OCI-LY7 (cell line): ENCODE results near the gene IP6K3. TPM values are rescaled to one million over a fixed set of nuclear protein-coding genes. Genes with fewer than 3 reads are reported as not detected.

Source experiments
- BruUV-seq: library from RNA; stranded (reverse); fragments of 400-500 nt; replicated peaks from 2 replicates; lab custom pipeline; 2021; lab: Mats Ljungman, UMichigan
- CTCF ChIA-PET: fragments of 300-600 bp; sonication (Branson Sonifier 250); formaldehyde crosslinking; loops from one replicate; lab custom pipeline; 2022; ENCODE audit warnings: antibody characterized with exemption; ENCODE audit not compliant: unreplicated experiment; lab: Charles Lee
- POLR2A ChIA-PET: fragments of 300-600 bp; sonication (Branson Sonifier 250); formaldehyde crosslinking; loops from one replicate; lab custom pipeline; 2022; ENCODE audit warnings: antibody characterized with exemption; lab: Charles Lee
- DNase-seq: peaks from one replicate; pipeline ENCODE4 v3.0.0-alpha.2; 2015; ENCODE audit warnings: low spot score
- H2AFZ ChIP-seq: fragments of 200-600 bp; sonication (generic), shearing (Covaris generic); 2 replicates; pipeline ENCODE4 v1.6.1; 2014; ENCODE audit warnings: mild to moderate bottlenecking, antibody characterized with exemption, low read length, moderate library complexity
- H3K27ac ChIP-seq: fragments of 200-600 bp; sonication (generic); 2 replicates; pipeline ENCODE4 v1.5.1; 2014; ENCODE audit warnings: mixed run types, low read depth, mild to moderate bottlenecking, moderate library complexity, low read length, inconsistent platforms; ENCODE audit not compliant: poor library complexity, severe bottlenecking
- H3K36me3 ChIP-seq: fragments of 200-600 bp; sonication (generic); 2 replicates; pipeline ENCODE4 v1.6.1; 2014; ENCODE audit warnings: mild to moderate bottlenecking, antibody characterized with exemption, low read length, moderate library complexity, mixed read lengths; ENCODE audit not compliant: insufficient read depth
- H3K4me1 ChIP-seq: fragments of 200-600 bp; sonication (generic); 2 replicates; pipeline ENCODE4 v1.5.1; 2014; ENCODE audit warnings: mild to moderate bottlenecking, low read length; ENCODE audit not compliant: insufficient read depth, poor library complexity, severe bottlenecking
- H3K4me2 ChIP-seq: fragments of 200-600 bp; sonication (generic); 2 replicates; pipeline ENCODE4 v1.6.1; 2014; ENCODE audit warnings: mild to moderate bottlenecking, low read length
- H3K4me3 ChIP-seq: fragments of 200-600 bp; sonication (generic); 2 replicates; pipeline ENCODE4 v1.5.1; 2014; ENCODE audit warnings: mild to moderate bottlenecking, low read depth, low read length; ENCODE audit not compliant: poor library complexity, severe bottlenecking
- H3K79me2 ChIP-seq: fragments of 200-600 bp; sonication (generic); 2 replicates; pipeline ENCODE4 v1.6.1; 2016; ENCODE audit warnings: low read depth, mild to moderate bottlenecking, low read length, moderate library complexity, mixed read lengths; ENCODE audit not compliant: insufficient read depth
- H3K9me2 ChIP-seq: fragments of 200-600 bp; sonication (generic); 2 replicates; pipeline ENCODE4 v1.6.1; 2016; ENCODE audit warnings: mild to moderate bottlenecking, low read length, mixed read lengths; ENCODE audit not compliant: insufficient read depth
- H3K9me3 ChIP-seq: fragments of 200-600 bp; sonication (generic); 2 replicates; pipeline ENCODE4 v1.6.1; 2014; ENCODE audit warnings: mild to moderate bottlenecking, mixed run types, low read length, mixed read lengths
- H4K20me1 ChIP-seq: fragments of 200-600 bp; sonication (generic); 2 replicates; pipeline ENCODE4 v1.6.1; 2014; ENCODE audit warnings: mild to moderate bottlenecking, antibody characterized with exemption, low read length, moderate library complexity, mixed read lengths; ENCODE audit not compliant: insufficient read depth
- EZH2phosphoT487 ChIP-seq: fragments of 200-600 bp; sonication (generic); IDR thresholded peaks from 2 replicates; pipeline ENCODE4 v1.6.1; 2018; ENCODE audit warnings: low read depth, borderline replicate concordance, mild to moderate bottlenecking, mixed run types, antibody characterized with exemption, low read length, moderate library complexity, mixed read lengths
- intact Hi-C: fragments of 100-400 bp; cut with micrococcal nuclease; formaldehyde crosslinking; loops from one replicate; pipeline ENCODE4 v1.10.0; 2022; ENCODE audit not compliant: unreplicated experiment
- total RNA-seq, 2 experiments: library from RNA; depleted of rRNA in 1 of 2; stranded (reverse); fragments of >200 nt in 1 of 2; shearing (Covaris generic) in 1 of 2; gene quantifications; 2 replicates each; pipeline ENCODE4 v1.2.3, GENCODE V29; 2014 to 2022
- TF ChIP-seq, protein P1 (sequence below): fragments of 200-600 bp; sonication (generic); conservative IDR thresholded peaks from 2 replicates; pipeline ENCODE4 v1.5.1; 2014; ENCODE audit warnings: mild to moderate bottlenecking, antibody characterized with exemption, low read length, moderate library complexity, mixed read lengths

Gene IP6K3
- total RNA-seq, 2 experiments from 2014 or later = not detected

DNA sequence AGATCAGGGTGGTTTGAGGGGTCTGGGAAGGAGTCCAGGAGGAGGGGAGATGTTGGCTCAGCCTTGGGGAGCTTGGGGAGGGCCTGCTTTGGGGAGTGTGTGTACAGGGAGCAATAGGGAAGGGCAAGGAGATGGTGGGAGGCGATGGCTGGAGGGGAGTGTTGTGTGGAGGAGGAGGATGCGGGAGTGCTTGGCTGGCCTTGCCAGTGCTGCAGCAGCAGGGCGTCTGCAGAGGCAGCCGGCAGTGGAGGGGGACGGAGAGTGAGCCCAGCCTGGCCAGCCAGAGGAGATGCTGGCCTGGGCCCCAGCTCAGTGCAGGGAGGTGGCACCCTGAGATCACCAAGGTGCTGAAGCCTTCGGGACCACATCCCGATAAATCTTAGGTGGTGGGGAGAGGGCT is 3.9 kb downstream of the IP6K3 start:
- no peak overlapping the region for H3K4me3 ChIP-seq
- no peak overlapping the region for H2AFZ ChIP-seq
- DNase-seq = no peak
- no peak for TF ChIP-seq EZH2phosphoT487
- TF ChIP-seq, protein P1, sequence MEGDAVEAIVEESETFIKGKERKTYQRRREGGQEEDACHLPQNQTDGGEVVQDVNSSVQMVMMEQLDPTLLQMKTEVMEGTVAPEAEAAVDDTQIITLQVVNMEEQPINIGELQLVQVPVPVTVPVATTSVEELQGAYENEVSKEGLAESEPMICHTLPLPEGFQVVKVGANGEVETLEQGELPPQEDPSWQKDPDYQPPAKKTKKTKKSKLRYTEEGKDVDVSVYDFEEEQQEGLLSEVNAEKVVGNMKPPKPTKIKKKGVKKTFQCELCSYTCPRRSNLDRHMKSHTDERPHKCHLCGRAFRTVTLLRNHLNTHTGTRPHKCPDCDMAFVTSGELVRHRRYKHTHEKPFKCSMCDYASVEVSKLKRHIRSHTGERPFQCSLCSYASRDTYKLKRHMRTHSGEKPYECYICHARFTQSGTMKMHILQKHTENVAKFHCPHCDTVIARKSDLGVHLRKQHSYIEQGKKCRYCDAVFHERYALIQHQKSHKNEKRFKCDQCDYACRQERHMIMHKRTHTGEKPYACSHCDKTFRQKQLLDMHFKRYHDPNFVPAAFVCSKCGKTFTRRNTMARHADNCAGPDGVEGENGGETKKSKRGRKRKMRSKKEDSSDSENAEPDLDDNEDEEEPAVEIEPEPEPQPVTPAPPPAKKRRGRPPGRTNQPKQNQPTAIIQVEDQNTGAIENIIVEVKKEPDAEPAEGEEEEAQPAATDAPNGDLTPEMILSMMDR = no peak
- H3K27ac ChIP-seq = no peak overlapping the region
- no peak overlapping the region for H3K4me2 ChIP-seq
- intact Hi-C loops = loop anchor here (2.0 to 10.0 kb wide), 2 partner anchors 70 to 412 kb away; no protein-coding TSS in a partner anchor
- H3K9me3 ChIP-seq = no peaks in the 10 kb centered on the region
- CTCF ChIA-PET = no interaction called here
- POLR2A ChIA-PET = no interaction called here
- H3K4me1 ChIP-seq = no peaks in the 10 kb centered on the region
- BruUV-seq = no TSS peak
- H3K79me2 ChIP-seq = no peaks in the 10 kb centered on the region
- H4K20me1 ChIP-seq = no peaks in the 10 kb centered on the region
- H3K36me3 ChIP-seq = no peaks in the 10 kb centered on the region
- no peaks in the 10 kb centered on the region for H3K9me2 ChIP-seq

DNA sequence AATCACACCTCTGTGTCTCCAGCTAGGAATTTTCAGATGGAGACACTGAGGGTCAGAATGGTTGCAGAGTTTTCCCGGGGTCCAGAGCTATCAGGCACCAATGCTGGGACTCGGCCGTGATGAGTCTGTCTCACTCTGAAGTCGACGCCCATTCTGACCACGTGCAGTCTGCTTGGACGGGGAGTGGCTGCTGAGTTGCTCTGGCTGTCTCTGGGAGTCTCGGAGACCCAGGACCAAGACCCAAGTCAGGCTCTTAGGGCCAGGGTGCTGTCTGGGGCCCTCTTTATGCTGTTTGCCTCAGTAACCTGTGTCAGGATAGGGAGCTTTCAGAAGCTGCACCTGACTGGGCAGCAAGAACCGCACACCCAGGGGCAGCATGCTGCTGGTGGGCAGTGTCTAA is 4.6 kb downstream of the IP6K3 start:
- CTCF ChIA-PET = interaction anchor here (0.6 kb wide), 1 partner anchor 31 kb away, joined by 3 read pairs; the partner anchor contains the start of gene UQCC2
- no peak for TF ChIP-seq EZH2phosphoT487
- TF ChIP-seq, protein P1 = no peak
- intact Hi-C loops = loop anchor here (2.0 to 10.0 kb wide), 2 partner anchors 71 to 413 kb away; no protein-coding TSS in a partner anchor
- Histone ChIP-seq H3K27ac (no peak overlapping the region), H4K20me1 (no peaks in the 10 kb centered on the region), H3K4me1 (no peaks in the 10 kb centered on the region), H3K4me2 (no peak overlapping the region), H3K9me3 (no peaks in the 10 kb centered on the region), H3K79me2 (no peaks in the 10 kb centered on the region), H3K9me2 (no peaks in the 10 kb centered on the region), H3K36me3 (no peaks in the 10 kb centered on the region), H3K4me3 (no peak overlapping the region), H2AFZ (no peak overlapping the region)
- POLR2A ChIA-PET = no interaction called here
- no TSS peak for BruUV-seq
- DNase-seq = no peak

DNA sequence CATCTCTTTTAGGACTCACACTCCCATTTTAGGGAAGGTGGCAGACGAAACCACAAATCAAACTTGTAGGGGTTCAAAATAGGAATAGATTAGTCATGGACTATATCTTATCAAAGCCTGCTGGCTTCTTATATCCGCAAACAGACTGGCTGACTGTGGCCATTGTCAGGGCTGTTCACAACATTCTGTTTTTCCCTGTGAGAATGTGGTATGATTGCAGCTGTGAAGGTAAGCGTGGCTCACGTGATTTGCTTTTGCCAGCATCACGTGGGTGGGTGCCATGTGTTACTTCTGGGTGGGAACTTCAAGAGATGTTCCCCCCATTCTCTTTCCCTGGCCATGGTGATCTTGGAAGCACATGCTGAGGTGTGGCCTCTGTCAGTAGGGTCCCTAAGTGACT is 5.9 kb downstream of the IP6K3 start:
- H4K20me1 ChIP-seq = no peaks in the 10 kb centered on the region
- no peak for DNase-seq
- H3K79me2 ChIP-seq = no peaks in the 10 kb centered on the region
- ChIA-PET CTCF (interaction anchor here (0.6 kb wide), 1 partner anchor 291 kb away, joined by 3 read pairs; no protein-coding TSS in a partner anchor), POLR2A (no interaction called here)
- H3K36me3 ChIP-seq = no peaks in the 10 kb centered on the region
- no peak overlapping the region for H3K4me3 ChIP-seq
- H3K4me1 ChIP-seq = no peaks in the 10 kb centered on the region
- TF ChIP-seq EZH2phosphoT487 = no peak
- TF ChIP-seq, protein P1 = no peak
- no peak overlapping the region for H3K27ac ChIP-seq
- H3K9me2 ChIP-seq = no peaks in the 10 kb centered on the region
- no peak overlapping the region for H2AFZ ChIP-seq
- no peak overlapping the region for H3K4me2 ChIP-seq
- no TSS peak for BruUV-seq
- no peaks in the 10 kb centered on the region for H3K9me3 ChIP-seq
- intact Hi-C loops = loop anchor here (10.0 kb wide), 1 partner anchor 414 kb away; no protein-coding TSS in a partner anchor
